OCI-M2 (cell line): ENCODE results near the gene ASB18.

Source experiments
- DNase-seq: peaks from one replicate; lab custom pipeline; 2025; ENCODE audit not compliant: unreplicated experiment; lab: John Stamatoyannopoulos, UW

Gene ASB18

GRCh38 chr2:236164201-236164924, 99.8 kb downstream of the ASB18 start:
- no peak for DNase-seq

DNA sequence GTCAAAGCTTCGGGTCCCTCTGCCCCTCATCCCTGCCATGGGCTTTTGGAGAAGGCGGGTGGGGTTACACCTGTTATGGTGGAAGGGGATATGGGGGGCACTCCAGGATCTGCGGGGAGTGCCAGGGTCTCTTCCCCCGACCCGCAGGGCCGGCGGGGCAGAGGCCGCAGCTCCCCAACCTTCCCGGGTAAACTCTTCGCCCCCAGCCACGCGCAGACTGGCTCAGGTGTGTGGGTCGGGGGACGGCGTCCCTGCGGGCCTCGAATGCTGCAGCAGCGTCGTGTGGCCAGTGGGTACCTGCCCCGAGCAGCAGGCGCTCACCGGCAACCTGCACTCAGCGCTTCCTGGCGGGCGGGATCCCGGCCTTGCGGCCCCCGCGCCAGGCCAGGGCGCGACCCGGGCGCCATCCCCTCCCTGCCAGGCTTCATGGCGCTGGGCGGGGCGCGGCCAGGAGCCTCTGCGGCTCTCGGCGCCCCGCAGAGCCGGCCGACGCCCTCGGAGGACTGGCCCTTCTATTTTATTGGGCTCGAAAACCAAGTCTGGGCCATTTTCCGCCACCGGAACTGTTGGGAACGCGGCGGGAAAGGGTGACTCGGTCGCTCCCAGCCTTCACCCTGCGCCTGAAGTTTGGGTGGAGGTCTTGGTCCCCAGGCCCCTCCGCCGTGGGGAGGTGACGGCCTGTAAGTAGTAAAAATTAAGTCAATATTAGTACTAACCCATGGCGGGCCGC, 100.6 kb downstream of the ASB18 start:
- no peak for DNase-seq

DNA sequence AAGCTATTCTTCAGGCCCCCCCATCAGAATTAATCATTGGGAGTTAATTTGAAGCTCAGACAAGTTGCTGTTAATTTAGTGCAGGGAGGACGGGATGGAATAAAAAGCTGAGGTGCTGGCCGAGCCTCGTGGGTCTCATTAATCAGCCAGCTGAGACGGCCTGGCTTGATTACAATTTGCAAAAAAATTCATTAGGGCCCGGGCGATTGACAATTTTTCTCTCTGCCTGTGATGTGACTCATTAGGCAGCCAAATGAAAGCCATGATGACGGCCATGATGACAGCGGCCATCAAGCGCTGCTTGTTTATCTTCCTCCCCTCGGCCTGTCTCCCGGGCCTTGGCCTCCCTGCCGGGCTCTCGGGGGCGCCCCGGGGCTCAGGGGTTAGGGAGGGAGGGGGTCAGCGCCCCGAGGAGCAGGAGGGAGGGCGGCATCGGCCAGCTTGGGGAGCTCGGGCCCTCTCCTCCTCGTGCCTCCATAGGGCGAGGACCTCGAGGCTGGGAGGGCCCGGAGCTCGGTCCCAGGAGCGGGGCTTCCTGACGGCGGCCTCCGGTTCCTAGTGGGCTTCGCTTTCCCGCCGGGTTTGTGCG, 101.2 kb downstream of the ASB18 start:
- no peak for DNase-seq

GRCh38 chr2:236162031-236162845, 102.0 kb downstream of the ASB18 start:
- DNase-seq: no peak

- no peak for DNase-seq
Observed at GRCh38 chr2:236161531-236161930, 102.7 kb downstream of the ASB18 start.

GRCh38 chr2:236161082-236161462, 103.1 kb downstream of the ASB18 start:
- no peak for DNase-seq

- no peak for DNase-seq
Observed at GRCh38 chr2:236160366-236161081, 103.7 kb downstream of the ASB18 start.

DNA sequence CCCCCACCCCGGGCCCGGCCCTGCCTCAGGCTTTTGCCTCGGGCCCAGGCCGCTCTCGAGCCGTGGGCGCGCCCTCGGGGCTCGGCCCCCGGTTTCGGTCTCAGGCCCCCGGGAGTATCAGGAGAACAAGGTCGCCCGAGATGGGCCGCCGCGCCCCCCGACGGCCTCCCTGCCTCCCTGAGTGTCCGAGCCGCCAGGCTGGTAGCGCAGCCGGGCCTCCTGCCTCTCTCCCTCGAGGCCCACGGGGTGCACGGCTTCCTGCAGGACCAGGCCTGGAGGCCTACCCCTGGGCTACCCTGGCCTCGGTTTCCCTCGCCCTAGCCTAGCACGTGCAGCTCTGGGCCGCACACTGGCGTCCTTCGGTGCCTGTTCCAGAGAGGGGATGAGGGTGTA, 104.4 kb downstream of the ASB18 start:
- no peak for DNase-seq

- no peak for DNase-seq
Observed at GRCh38 chr2:236158969-236159777, 105.0 kb downstream of the ASB18 start.

GRCh38 chr2:236157815-236158498, 106.2 kb downstream of the ASB18 start:
- no peak for DNase-seq

- no peak for DNase-seq
Observed at GRCh38 chr2:236157366-236157765, 106.8 kb downstream of the ASB18 start.

- DNase-seq: no peak
Observed at GRCh38 chr2:236156860-236157194, 107.4 kb downstream of the ASB18 start.

DNA sequence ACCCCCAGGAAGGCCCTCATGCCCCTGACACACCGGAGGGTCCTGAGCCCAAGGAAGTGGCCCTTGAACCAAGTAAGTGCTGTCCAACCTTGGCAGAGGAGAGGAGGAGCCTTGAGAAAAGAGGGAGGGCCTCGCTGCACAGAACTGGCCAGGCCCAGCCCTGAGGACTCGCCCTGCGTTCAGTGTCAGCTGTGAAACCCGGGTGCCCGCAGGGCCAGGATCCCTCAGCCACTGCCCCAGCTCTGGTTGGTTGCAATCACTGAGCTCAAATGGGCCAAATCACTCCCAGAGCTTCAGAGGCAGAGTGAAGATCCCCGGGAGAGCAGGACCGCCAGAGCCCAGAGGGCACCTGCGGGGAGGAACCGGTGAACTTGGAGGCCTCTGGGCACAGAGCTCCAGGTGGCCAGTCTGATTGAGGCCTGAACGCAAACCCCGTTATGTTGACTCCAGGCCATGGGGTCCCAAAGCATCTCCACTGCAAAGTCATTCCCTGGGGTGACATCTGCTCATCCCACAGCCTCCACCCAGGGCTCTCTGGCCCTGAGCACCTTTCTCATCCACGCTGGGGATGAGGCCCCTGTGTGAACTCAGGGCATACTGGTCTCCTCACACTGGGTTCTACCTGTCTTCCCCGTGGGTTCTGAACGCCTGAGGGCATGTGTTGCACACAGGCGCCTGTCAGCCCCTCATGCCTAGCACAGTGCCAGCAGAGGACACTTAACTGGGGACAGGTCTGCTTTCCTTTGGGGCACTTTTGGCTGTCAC, 107.9 kb downstream of the ASB18 start:
- DNase-seq: no peak

DNA sequence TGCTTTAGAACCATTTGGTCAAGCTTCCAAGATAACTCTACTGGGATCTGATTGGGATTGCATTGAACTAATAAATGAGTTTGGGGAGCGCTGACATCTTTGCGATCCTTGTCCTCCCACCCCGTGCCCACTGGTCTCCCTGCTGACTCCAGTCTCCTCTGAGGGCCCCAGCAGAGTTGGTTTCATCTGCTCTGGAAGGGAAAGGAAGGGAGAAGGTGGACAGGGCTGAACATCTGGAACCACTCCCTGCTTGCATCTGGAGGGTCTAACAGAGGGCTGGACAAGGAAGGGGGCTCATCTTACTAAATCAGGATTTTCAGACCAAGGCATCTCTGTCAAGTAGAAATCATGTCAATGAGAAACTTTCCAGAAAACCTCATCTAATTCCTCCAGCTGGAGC, 108.8 kb downstream of the ASB18 start:
- DNase-seq: no peak

DNA sequence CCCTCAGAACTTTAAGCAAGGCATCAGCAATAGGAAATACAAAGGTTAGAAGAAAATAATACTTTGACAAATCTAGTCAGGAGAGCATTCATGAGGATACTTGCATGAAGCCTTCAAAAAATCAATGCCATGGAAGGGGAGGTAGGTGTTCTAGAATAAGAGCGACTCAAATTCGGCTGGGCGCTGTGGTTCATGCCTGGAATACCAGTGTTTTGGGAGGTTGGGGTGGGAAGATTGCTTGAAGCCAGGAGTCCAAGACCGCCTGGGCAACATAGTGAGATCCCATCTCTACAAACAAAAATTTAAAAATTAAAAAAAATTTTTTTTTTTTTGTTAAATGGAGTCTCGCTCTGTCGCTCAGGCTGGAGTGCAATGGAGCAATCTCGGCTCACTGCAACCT, 117.8 kb downstream of the ASB18 start:
- no peak for DNase-seq

DNA sequence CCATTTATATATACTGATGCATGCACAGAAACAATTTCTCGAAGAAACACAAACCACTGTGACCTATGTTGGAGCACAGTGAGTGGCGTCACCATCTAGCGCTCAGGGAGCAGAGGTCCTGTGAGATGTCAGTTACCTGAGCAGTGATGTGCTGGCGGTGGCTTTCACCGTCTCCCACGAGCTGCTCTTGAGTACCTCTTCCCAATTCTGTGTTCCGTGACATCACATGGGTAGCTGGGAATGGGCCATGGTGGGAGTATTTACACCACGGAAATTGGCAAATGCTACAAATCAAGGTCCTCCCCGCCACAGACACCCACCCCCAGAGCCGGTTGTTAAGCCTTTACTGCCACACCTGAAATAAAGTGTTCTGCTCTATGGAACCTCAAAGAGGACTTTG, 120.4 kb downstream of the ASB18 start:
- DNase-seq: no peak
